ENCODE results near the gene TLL1. TPM values are rescaled to one million over a fixed set of nuclear protein-coding genes. Genes with fewer than 3 reads are reported as not detected.

TLL1 gene
- total RNA-seq, 1 experiment from 2014 or later = 14.3 TPM

DNA sequence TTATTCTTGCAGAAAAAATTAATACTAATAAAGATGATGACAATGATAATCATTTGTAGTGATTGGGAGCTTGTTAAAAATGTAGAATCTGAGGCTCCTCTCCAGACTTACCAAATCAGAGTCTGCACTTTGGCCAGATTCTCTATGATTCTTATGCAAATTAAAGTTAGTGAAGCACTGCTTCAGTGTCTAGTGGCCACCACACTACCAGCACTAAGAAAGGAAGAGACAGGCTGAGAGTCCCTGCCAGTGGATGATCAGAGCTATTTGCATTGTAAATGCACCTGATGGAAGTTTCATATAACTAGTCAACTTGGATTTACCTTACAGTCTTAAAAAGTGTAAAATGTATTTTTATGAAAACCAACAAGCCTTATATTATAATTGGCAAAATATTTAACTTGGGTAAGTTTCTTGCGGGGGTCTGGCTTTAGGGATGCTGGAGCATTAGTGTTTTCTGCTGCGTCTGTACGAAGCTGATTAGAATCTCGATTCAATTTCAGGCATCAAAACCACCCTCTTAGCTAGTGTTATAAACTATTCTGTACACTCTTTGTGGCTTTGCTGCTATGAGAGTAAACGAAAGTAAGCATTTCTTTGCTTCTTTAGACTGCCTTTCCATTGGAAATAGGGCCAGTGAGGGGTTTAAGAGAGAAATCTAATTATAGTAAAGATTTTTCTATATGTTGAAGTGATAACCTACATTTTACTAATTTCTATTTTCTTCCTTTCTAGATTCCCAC is 114.1 kb downstream of the TLL1 start:
- peaks cover 4% of the 10 kb centered on the region for H3K4me1 ChIP-seq (ENCODE audit: insufficient read depth, low read length, poor library complexity, severe bottlenecking)
- BruUV-seq (replicated peaks) = no TSS peak
- intact Hi-C loops (cut with micrococcal nuclease; ENCODE audit: unreplicated experiment) = no loop called here
- H3K4me3 ChIP-seq (ENCODE audit: low read depth, low read length, poor library complexity, severe bottlenecking) = no peak overlapping the region
- no peak overlapping the region for H3K27ac ChIP-seq (ENCODE audit: low read depth, low read length, poor library complexity, severe bottlenecking)
- H3K9me3 ChIP-seq (ENCODE audit: low read depth, low read length, poor library complexity, severe bottlenecking) = no peaks in the 10 kb centered on the region
- DNase-seq (ENCODE audit: low spot score) = peak; percentile 12
- CTCF ChIA-PET = no interaction called here
- no peaks in the 10 kb centered on the region for H3K27me3 ChIP-seq (replicated peaks; ENCODE audit: insufficient read depth, low read depth, low read length, poor library complexity)
- H3K36me3 ChIP-seq (ENCODE audit: insufficient read depth, low read length, poor library complexity, severe bottlenecking) = no peaks in the 10 kb centered on the region
- TF ChIP-seq, protein P1, sequence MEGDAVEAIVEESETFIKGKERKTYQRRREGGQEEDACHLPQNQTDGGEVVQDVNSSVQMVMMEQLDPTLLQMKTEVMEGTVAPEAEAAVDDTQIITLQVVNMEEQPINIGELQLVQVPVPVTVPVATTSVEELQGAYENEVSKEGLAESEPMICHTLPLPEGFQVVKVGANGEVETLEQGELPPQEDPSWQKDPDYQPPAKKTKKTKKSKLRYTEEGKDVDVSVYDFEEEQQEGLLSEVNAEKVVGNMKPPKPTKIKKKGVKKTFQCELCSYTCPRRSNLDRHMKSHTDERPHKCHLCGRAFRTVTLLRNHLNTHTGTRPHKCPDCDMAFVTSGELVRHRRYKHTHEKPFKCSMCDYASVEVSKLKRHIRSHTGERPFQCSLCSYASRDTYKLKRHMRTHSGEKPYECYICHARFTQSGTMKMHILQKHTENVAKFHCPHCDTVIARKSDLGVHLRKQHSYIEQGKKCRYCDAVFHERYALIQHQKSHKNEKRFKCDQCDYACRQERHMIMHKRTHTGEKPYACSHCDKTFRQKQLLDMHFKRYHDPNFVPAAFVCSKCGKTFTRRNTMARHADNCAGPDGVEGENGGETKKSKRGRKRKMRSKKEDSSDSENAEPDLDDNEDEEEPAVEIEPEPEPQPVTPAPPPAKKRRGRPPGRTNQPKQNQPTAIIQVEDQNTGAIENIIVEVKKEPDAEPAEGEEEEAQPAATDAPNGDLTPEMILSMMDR (conservative IDR thresholded peaks at IDR 0.05; ENCODE audit: low read depth, low read length) = no peak
- no peak for TF ChIP-seq EZH2 (IDR thresholded peaks at IDR 0.05; ENCODE audit: borderline replicate concordance, low read depth, low read length, poor library complexity, severe bottlenecking)
- POLR2A ChIA-PET (ENCODE audit: low non-redundant PET) = no interaction called here

DNA sequence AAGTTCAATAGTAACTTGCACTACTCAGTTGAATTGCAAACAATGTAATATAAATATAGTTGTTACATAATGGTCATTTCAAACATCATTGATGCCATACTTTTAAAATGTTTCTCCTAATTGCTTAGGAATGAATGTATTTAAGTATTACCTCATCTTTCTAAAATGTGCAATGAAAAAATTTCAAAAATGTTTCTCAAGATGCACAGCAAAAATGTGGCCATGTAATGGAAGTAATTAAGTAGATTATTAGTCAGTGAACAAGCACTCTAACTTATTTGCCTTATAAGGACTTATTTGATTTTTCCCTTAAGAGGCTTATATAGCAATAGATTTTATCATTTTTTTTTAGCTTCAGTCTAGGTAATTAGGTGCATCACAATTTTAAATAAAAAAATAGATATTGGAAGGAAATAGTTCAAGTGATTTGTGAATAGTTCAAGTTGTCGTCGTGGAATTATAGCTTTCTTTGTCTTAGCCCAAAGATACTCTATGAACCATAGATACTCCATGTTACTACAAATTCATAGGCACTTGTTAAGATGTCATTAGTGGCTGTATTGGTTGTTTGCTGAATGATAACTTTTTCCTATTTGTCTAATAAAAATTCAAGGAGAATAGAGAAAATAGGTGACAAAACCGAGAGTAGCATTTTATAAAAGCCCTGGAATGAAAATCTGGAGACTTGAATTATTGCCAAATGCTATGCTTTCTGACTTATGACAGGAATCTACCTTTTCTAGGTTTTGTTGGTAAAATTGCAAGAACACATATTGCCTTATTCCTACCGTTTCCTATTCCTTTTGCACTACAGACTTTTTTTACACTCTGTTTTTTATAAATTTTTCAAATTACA is 118.5 kb downstream of the TLL1 start:
- no peak overlapping the region for H3K27ac ChIP-seq (ENCODE audit: low read depth, low read length, poor library complexity, severe bottlenecking)
- CTCF ChIA-PET = no interaction called here
- no TSS peak for BruUV-seq (replicated peaks)

DNA sequence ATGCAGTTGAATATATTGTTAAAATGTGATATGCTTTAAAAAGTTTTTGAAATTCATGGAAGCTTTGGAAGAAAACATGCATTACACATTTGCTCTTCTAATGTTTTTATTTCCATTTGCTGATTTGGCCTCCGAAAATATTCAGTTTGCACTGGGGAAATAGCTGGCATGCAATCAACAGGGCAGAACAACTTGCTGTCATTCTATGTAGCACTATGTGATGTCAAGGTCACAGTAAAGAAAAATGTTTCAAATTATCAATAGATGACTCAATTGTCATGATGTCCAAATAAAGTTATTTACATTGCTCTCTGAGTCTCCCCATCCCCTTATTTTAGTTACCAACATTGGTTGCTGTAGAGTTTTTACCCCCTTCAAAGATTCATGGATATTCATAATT is 119.2 kb downstream of the TLL1 start:
- Histone ChIP-seq H3K4me3 (ENCODE audit: low read depth, low read length, poor library complexity, severe bottlenecking) (no peak overlapping the region), H3K9me3 (ENCODE audit: low read depth, low read length, poor library complexity, severe bottlenecking) (no peaks in the 10 kb centered on the region), H3K27ac (ENCODE audit: low read depth, low read length, poor library complexity, severe bottlenecking) (no peak overlapping the region), H3K36me3 (ENCODE audit: insufficient read depth, low read length, poor library complexity, severe bottlenecking) (no peaks in the 10 kb centered on the region), H3K27me3 (replicated peaks; ENCODE audit: insufficient read depth, low read depth, low read length, poor library complexity) (no peaks in the 10 kb centered on the region), H3K4me1 (ENCODE audit: insufficient read depth, low read length, poor library complexity, severe bottlenecking) (no peaks in the 10 kb centered on the region)
- ChIA-PET CTCF (no interaction called here), POLR2A (ENCODE audit: low non-redundant PET) (no interaction called here)
- intact Hi-C loops (cut with micrococcal nuclease; ENCODE audit: unreplicated experiment) = no loop called here
- no peak for DNase-seq (ENCODE audit: low spot score)
- TF ChIP-seq, protein P1 (conservative IDR thresholded peaks at IDR 0.05; ENCODE audit: low read depth, low read length) = no peak
- no peak for TF ChIP-seq EZH2 (IDR thresholded peaks at IDR 0.05; ENCODE audit: borderline replicate concordance, low read depth, low read length, poor library complexity, severe bottlenecking)
- no TSS peak for BruUV-seq (replicated peaks)

More for the DNA sequence above, 118.5 kb downstream of the TLL1 start:
- peak; percentile 36 for DNase-seq (ENCODE audit: low spot score)
- TF ChIP-seq, protein P1 (conservative IDR thresholded peaks at IDR 0.05; ENCODE audit: low read depth, low read length) = no peak
- TF ChIP-seq EZH2 (IDR thresholded peaks at IDR 0.05; ENCODE audit: borderline replicate concordance, low read depth, low read length, poor library complexity, severe bottlenecking) = no peak
- Histone ChIP-seq H3K9me3 (ENCODE audit: low read depth, low read length, poor library complexity, severe bottlenecking) (no peaks in the 10 kb centered on the region), H3K27me3 (replicated peaks; ENCODE audit: insufficient read depth, low read depth, low read length, poor library complexity) (no peaks in the 10 kb centered on the region), H3K36me3 (ENCODE audit: insufficient read depth, low read length, poor library complexity, severe bottlenecking) (no peaks in the 10 kb centered on the region), H3K4me3 (ENCODE audit: low read depth, low read length, poor library complexity, severe bottlenecking) (no peak overlapping the region), H3K4me1 (ENCODE audit: insufficient read depth, low read length, poor library complexity, severe bottlenecking) (no peaks in the 10 kb centered on the region)
- POLR2A ChIA-PET (ENCODE audit: low non-redundant PET) = no interaction called here
- intact Hi-C loops (cut with micrococcal nuclease; ENCODE audit: unreplicated experiment) = no loop called here
